GM19463 (cell line): ENCODE measurements around the gene GTF2I.
"Not testable (repeated sequence)": the region's sequence is repeated elsewhere in the genome, so short reads cannot be mapped to it uniquely, and the experiment has no call there.

Experiments
- ATAC-seq: cut with Tn5 transposase; IDR thresholded peaks from one replicate; pipeline ENCODE4 v1.9.1; 2021; ENCODE audit warnings: mild to moderate bottlenecking, moderate library complexity; ENCODE audit not compliant: unreplicated experiment

Gene GTF2I

GRCh38 chr7:74773760-74774750 is 116.5 kb downstream of the GTF2I start, which contains the start of gene NCF1:
Gene NCF1 (plus strand): TSS chr7:74774011. CDS start chr7:74774032, 21 bp downstream.
- peak; percentile 85 for ATAC-seq

GRCh38 chr7:74775111-74775510 is 117.6 kb downstream of the GTF2I start:
- not testable (repeated sequence) for ATAC-seq

- ATAC-seq: not testable (repeated sequence)
Observed at GRCh38 chr7:74779053-74779452, 121.5 kb downstream of the GTF2I start.

GRCh38 chr7:74781746-74782145 is 124.2 kb downstream of the GTF2I start:
- not testable (repeated sequence) for ATAC-seq

GRCh38 chr7:74783595-74783994 is 126.1 kb downstream of the GTF2I start:
- not testable (repeated sequence) for ATAC-seq

GRCh38 chr7:74788369-74789150 is 131.0 kb downstream of the GTF2I start:
- peak; percentile 85 for ATAC-seq

GRCh38 chr7:74789200-74789736 is 131.8 kb downstream of the GTF2I start:
- not testable (repeated sequence) for ATAC-seq

GRCh38 chr7:74797848-74798622 is 140.5 kb downstream of the GTF2I start:
- not testable (repeated sequence) for ATAC-seq

- ATAC-seq: not testable (repeated sequence)
Observed at GRCh38 chr7:74798644-74799043, 141.1 kb downstream of the GTF2I start.
